HL-60 (cell line): Measurements from ENCODE around the gene EFCAB6.
"Not testable (repeated sequence)": the region's sequence is repeated elsewhere in the genome, so short reads cannot be mapped to it uniquely, and the experiment has no call there.

ENCODE experiments used
- DNase-seq, 2 experiments: peaks; one replicate each; pipeline ENCODE4 v3.0.0-alpha.2; 2010 to 2020; ENCODE audit warnings: low read depth in 1 of 2, low spot score in 1 of 2
- H3K27ac ChIP-seq: fragments of 250-450 bp; sonication (Bioruptor Pico); replicated peaks from 2 replicates; pipeline ENCODE4 v1.5.1; 2020; ENCODE audit warnings: mild to moderate bottlenecking, moderate library complexity
- H3K27me3 ChIP-seq: fragments of 250-450 bp; sonication (Bioruptor Pico); 2 replicates; pipeline ENCODE4 v1.5.1; 2021; ENCODE audit warnings: mild to moderate bottlenecking, moderate library complexity; ENCODE audit not compliant: insufficient read depth, poor library complexity, severe bottlenecking
- H3K4me3 ChIP-seq: replicated peaks from 2 replicates; pipeline ENCODE4 v1.5.1; 2011; ENCODE audit warnings: mild to moderate bottlenecking, control low read depth, low read length; ENCODE audit not compliant: insufficient read depth
- GABPA ChIP-seq: IDR thresholded peaks from 2 replicates; pipeline ENCODE4 v1.6.1; 2012; ENCODE audit warnings: low read depth
- POLR2AphosphoS5 ChIP-seq: IDR thresholded peaks from 2 replicates; pipeline ENCODE4 v1.6.1; 2012; ENCODE audit warnings: low read depth
- SPI1 ChIP-seq: IDR thresholded peaks from 2 replicates; pipeline ENCODE4 v1.6.1; 2012; ENCODE audit warnings: low read depth, mild to moderate bottlenecking, borderline replicate concordance
- TF ChIP-seq, protein P1 (sequence below): IDR thresholded peaks from 2 replicates; pipeline ENCODE4 v1.6.1; 2012; ENCODE audit warnings: low read depth; ENCODE audit not compliant: insufficient replicate concordance
- TF ChIP-seq, protein P2 (sequence below): IDR thresholded peaks from one replicate; pipeline ENCODE4 v1.5.1; 2011; ENCODE audit warnings: low read length, control low read depth, inconsistent platforms; ENCODE audit not compliant: insufficient read depth

EFCAB6 gene

GRCh38 chr22:43667656-43668055, 144.4 kb downstream of the EFCAB6 start:
- Histone ChIP-seq H3K4me3 (no peak overlapping the region), H3K27me3 (no peaks in the 10 kb centered on the region), H3K27ac (no peak overlapping the region)
- DNase-seq = no peak
- TF ChIP-seq, protein P1, sequence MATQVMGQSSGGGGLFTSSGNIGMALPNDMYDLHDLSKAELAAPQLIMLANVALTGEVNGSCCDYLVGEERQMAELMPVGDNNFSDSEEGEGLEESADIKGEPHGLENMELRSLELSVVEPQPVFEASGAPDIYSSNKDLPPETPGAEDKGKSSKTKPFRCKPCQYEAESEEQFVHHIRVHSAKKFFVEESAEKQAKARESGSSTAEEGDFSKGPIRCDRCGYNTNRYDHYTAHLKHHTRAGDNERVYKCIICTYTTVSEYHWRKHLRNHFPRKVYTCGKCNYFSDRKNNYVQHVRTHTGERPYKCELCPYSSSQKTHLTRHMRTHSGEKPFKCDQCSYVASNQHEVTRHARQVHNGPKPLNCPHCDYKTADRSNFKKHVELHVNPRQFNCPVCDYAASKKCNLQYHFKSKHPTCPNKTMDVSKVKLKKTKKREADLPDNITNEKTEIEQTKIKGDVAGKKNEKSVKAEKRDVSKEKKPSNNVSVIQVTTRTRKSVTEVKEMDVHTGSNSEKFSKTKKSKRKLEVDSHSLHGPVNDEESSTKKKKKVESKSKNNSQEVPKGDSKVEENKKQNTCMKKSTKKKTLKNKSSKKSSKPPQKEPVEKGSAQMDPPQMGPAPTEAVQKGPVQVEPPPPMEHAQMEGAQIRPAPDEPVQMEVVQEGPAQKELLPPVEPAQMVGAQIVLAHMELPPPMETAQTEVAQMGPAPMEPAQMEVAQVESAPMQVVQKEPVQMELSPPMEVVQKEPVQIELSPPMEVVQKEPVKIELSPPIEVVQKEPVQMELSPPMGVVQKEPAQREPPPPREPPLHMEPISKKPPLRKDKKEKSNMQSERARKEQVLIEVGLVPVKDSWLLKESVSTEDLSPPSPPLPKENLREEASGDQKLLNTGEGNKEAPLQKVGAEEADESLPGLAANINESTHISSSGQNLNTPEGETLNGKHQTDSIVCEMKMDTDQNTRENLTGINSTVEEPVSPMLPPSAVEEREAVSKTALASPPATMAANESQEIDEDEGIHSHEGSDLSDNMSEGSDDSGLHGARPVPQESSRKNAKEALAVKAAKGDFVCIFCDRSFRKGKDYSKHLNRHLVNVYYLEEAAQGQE = no peak
- TF ChIP-seq, protein P2, sequence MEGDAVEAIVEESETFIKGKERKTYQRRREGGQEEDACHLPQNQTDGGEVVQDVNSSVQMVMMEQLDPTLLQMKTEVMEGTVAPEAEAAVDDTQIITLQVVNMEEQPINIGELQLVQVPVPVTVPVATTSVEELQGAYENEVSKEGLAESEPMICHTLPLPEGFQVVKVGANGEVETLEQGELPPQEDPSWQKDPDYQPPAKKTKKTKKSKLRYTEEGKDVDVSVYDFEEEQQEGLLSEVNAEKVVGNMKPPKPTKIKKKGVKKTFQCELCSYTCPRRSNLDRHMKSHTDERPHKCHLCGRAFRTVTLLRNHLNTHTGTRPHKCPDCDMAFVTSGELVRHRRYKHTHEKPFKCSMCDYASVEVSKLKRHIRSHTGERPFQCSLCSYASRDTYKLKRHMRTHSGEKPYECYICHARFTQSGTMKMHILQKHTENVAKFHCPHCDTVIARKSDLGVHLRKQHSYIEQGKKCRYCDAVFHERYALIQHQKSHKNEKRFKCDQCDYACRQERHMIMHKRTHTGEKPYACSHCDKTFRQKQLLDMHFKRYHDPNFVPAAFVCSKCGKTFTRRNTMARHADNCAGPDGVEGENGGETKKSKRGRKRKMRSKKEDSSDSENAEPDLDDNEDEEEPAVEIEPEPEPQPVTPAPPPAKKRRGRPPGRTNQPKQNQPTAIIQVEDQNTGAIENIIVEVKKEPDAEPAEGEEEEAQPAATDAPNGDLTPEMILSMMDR = no peak
- no peak for TF ChIP-seq SPI1
- TF ChIP-seq GABPA = no peak
- TF ChIP-seq POLR2AphosphoS5 = no peak

GRCh38 chr22:43666457-43666856, 145.6 kb downstream of the EFCAB6 start:
- no peak for DNase-seq
- Histone ChIP-seq H3K4me3 (no peak overlapping the region), H3K27me3 (no peaks in the 10 kb centered on the region), H3K27ac (no peak overlapping the region)
- TF ChIP-seq SPI1 (no peak), GABPA (no peak), POLR2AphosphoS5 (no peak)
- TF ChIP-seq, protein P2 = no peak
- TF ChIP-seq, protein P1 = no peak

- Histone ChIP-seq H3K27ac (no peak overlapping the region), H3K4me3 (no peak overlapping the region), H3K27me3 (no peaks in the 10 kb centered on the region)
- TF ChIP-seq GABPA (no peak), POLR2AphosphoS5 (no peak), SPI1 (no peak)
- TF ChIP-seq, protein P2 = no peak
- TF ChIP-seq, protein P1 = no peak
- DNase-seq = no peak
Observed at GRCh38 chr22:43658823-43659222, 153.3 kb downstream of the EFCAB6 start.

DNA sequence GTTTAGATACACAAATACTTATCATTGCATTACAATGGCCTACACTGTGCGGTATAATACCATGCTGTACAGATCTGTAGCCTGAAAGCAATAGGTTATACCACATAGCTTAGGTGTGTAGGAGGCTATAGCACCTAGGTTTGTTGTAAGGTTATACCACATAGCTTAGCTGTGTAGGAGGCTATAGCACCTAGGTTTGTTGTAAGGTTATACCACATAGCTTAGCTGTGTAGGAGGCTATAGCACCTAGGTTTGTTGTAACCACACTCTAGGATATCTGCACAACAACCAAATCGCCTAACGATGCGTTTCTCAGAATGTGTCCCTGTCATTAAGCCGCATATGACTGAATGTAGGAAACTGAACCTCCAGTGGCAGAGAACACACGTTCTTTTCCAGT, 155.5 kb downstream of the EFCAB6 start:
- H3K27ac ChIP-seq, H3K4me3 ChIP-seq, DNase-seq, H3K27me3 ChIP-seq: not testable (repeated sequence)
